Measurements from ENCODE around the gene CD180.

CD180 gene

GRCh38 chr5:67152400-67152799, 44.2 kb downstream of the CD180 start:
- H3K4me3 ChIP-seq (IDR thresholded peaks at IDR 0.05; ENCODE audit: insufficient read depth, low read depth, low read length), result no peak overlapping the region
- no peaks in the 10 kb centered on the region for H3K79me2 ChIP-seq (ENCODE audit: insufficient read depth, low read depth)
- H3K4me2 ChIP-seq, result no peak overlapping the region
- no peak overlapping the region for H3K9ac ChIP-seq
- H3K27me3 ChIP-seq (ENCODE audit: insufficient read depth, low read depth), result no peaks in the 10 kb centered on the region
- no peak overlapping the region for H3K27ac ChIP-seq
- no peak for TF ChIP-seq CTCF (conservative IDR thresholded peaks at IDR 0.05; ENCODE audit: low read depth, low read length)
- no peaks in the 10 kb centered on the region for H3K36me3 ChIP-seq (ENCODE audit: insufficient read depth)
- H4K20me1 ChIP-seq (ENCODE audit: insufficient read depth), result no peaks in the 10 kb centered on the region
- no peaks in the 10 kb centered on the region for H3K4me1 ChIP-seq (ENCODE audit: low read depth, poor library complexity, severe bottlenecking)
- no peak overlapping the region for H2AFZ ChIP-seq (ENCODE audit: low read depth)

- TF ChIP-seq CTCF (conservative IDR thresholded peaks at IDR 0.05; ENCODE audit: low read depth, low read length), result no peak
- no peak overlapping the region for H3K9ac ChIP-seq
- H2AFZ ChIP-seq (ENCODE audit: low read depth), result no peak overlapping the region
- no peak overlapping the region for H3K4me2 ChIP-seq
- no peak overlapping the region for H3K27ac ChIP-seq
- H4K20me1 ChIP-seq (ENCODE audit: insufficient read depth), result no peaks in the 10 kb centered on the region
- no peaks in the 10 kb centered on the region for H3K79me2 ChIP-seq (ENCODE audit: insufficient read depth, low read depth)
- no peaks in the 10 kb centered on the region for H3K36me3 ChIP-seq (ENCODE audit: insufficient read depth)
- no peak overlapping the region for H3K4me3 ChIP-seq (IDR thresholded peaks at IDR 0.05; ENCODE audit: insufficient read depth, low read depth, low read length)
- H3K27me3 ChIP-seq (ENCODE audit: insufficient read depth, low read depth), result no peaks in the 10 kb centered on the region
- H3K4me1 ChIP-seq (ENCODE audit: low read depth, poor library complexity, severe bottlenecking), result no peaks in the 10 kb centered on the region
Observed at GRCh38 chr5:67149951-67150523, 46.6 kb downstream of the CD180 start.

DNA sequence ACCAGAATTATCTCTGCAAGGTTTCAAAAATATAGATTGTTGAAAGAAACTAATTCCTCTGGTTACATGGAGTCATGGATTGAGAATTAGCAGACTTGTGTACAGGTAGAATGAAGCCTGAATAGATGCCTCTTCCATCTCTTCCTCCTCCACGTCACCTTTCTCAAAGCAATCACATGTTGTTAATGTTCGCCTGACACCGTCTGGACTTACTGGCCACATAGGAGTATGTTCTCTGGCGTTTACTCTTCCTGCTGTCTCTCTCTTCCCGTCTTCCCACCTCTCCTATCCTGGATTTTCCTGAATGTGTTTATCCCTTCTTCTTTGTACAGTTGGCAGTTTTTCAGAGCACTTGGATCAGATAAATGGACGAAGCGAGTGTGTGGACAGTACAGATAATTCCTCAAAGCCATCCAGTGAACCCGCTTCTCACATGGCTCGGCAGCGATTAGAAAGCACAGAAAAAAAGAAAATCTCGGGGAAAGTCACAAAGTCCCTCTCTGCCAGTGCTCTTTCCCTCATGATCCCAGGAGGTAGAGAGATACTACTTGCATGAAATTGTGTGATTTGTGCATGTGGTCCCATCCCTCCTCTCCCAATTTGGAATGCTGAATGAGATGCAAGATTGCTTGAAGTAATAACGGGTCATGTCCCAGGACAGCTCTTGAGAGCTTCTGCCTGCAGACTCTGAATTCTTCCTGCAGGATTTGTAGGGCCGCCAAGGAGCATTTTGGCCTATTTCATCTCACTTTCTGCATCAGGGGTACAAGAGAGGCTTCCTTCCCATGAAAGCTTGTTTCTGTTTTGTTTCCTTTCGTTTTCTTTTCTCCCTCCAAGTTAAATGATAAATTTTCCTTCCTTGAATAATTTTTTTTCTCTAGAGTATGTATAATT, 47.3 kb downstream of the CD180 start:
- Histone ChIP-seq H3K36me3 (ENCODE audit: insufficient read depth) (no peaks in the 10 kb centered on the region), H4K20me1 (ENCODE audit: insufficient read depth) (no peaks in the 10 kb centered on the region), H3K27me3 (ENCODE audit: insufficient read depth, low read depth) (no peaks in the 10 kb centered on the region), H2AFZ (ENCODE audit: low read depth) (no peak overlapping the region), H3K79me2 (ENCODE audit: insufficient read depth, low read depth) (no peaks in the 10 kb centered on the region), H3K9ac (no peak overlapping the region), H3K4me1 (ENCODE audit: low read depth, poor library complexity, severe bottlenecking) (no peaks in the 10 kb centered on the region), H3K4me3 (IDR thresholded peaks at IDR 0.05; ENCODE audit: insufficient read depth, low read depth, low read length) (no peak overlapping the region), H3K27ac (no peak overlapping the region), H3K4me2 (no peak overlapping the region)
- TF ChIP-seq CTCF (conservative IDR thresholded peaks at IDR 0.05; ENCODE audit: low read depth, low read length), result no peak

DNA sequence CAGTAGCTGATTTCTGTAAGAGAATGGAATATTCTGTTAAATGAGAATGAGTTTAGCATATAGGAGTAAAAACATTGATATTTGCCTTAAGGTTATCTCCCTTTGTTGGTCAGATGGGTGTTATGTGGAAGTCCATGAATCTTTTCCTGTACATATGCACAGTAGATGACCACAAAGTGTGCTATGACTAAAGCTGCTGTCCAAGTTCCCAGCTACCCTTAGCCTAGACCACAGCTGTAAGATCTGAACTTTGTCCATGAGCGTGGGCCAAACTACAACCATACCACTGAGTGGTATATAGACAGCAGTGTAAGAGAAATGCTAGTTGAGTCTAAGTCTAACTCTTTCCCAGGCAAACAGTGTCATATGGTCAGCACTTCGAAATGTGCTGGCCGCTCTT, 48.8 kb downstream of the CD180 start:
- Histone ChIP-seq H4K20me1 (ENCODE audit: insufficient read depth) (no peaks in the 10 kb centered on the region), H3K4me1 (ENCODE audit: low read depth, poor library complexity, severe bottlenecking) (no peaks in the 10 kb centered on the region), H3K27me3 (ENCODE audit: insufficient read depth, low read depth) (no peaks in the 10 kb centered on the region), H2AFZ (ENCODE audit: low read depth) (no peak overlapping the region), H3K9ac (no peak overlapping the region), H3K27ac (no peak overlapping the region), H3K36me3 (ENCODE audit: insufficient read depth) (no peaks in the 10 kb centered on the region), H3K4me2 (no peak overlapping the region), H3K79me2 (ENCODE audit: insufficient read depth, low read depth) (no peaks in the 10 kb centered on the region), H3K4me3 (IDR thresholded peaks at IDR 0.05; ENCODE audit: insufficient read depth, low read depth, low read length) (no peak overlapping the region)
- TF ChIP-seq CTCF (conservative IDR thresholded peaks at IDR 0.05; ENCODE audit: low read depth, low read length), result no peak
